Breast epithelium (tissue), 3 donors: ENCODE results near the gene NAA15.

Experiments
- POLR2A ChIP-seq: fragments of 450-650 bp; IDR thresholded peaks from one replicate; pipeline ENCODE4 v1.6.1; 2016; ENCODE audit warnings: antibody characterized with exemption, mild to moderate bottlenecking, moderate library complexity
- POLR2AphosphoS5 ChIP-seq, 3 donors: sonication (generic); formaldehyde crosslinking; IDR thresholded peaks; one replicate each; pipeline ENCODE4 v1.6.1; 2017; ENCODE audit warnings: antibody characterized with exemption in 3 of 3
- TF ChIP-seq, protein P1 (sequence below), 3 donors: fragments of 450-650 bp; IDR thresholded peaks; one replicate each; pipeline ENCODE4 v1.5.1; 2016 to 2017; ENCODE audit warnings: antibody characterized with exemption in 3 of 3, mild to moderate bottlenecking in 3 of 3, moderate library complexity in 3 of 3

DNA sequence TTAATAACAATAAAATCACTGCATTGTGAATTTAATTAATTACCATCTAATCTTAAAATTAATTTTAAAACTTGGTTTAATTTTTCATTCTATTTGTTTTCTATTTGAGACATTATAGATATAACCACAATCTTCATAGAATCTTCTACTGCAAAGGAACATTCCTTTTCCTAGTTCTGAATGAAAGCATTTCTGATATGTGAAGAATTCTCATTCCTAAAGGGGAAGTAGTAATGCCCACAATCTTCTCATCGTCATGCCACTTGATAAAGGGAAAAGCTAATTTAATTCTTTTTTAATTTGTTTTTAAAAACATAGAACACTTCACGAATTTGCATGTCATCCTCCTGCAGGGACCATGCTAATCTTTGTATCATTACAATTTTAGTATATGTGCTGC, 45.0 kb upstream of the NAA15 start:
- TF ChIP-seq, protein P1, sequence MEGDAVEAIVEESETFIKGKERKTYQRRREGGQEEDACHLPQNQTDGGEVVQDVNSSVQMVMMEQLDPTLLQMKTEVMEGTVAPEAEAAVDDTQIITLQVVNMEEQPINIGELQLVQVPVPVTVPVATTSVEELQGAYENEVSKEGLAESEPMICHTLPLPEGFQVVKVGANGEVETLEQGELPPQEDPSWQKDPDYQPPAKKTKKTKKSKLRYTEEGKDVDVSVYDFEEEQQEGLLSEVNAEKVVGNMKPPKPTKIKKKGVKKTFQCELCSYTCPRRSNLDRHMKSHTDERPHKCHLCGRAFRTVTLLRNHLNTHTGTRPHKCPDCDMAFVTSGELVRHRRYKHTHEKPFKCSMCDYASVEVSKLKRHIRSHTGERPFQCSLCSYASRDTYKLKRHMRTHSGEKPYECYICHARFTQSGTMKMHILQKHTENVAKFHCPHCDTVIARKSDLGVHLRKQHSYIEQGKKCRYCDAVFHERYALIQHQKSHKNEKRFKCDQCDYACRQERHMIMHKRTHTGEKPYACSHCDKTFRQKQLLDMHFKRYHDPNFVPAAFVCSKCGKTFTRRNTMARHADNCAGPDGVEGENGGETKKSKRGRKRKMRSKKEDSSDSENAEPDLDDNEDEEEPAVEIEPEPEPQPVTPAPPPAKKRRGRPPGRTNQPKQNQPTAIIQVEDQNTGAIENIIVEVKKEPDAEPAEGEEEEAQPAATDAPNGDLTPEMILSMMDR (IDR thresholded peaks at IDR 0.05), result no peak
- TF ChIP-seq POLR2AphosphoS5 (IDR thresholded peaks at IDR 0.05), result no peak
- no peak for TF ChIP-seq POLR2A
